ENCODE data around the gene MYCBPAP. TPM values are rescaled to one million over a fixed set of nuclear protein-coding genes. Genes with fewer than 3 reads are reported as not detected.

MYCBPAP gene
- total and polyA plus RNA-seq, 3 donors from 2014 or later: 75.9 to 315 (median 91.7) TPM

- intact Hi-C loops (cut with DNase I; ENCODE audit: low total_unique reads): no loop called here
- no peaks in the 10 kb centered on the region for H3K36me3 ChIP-seq (ENCODE audit: low read depth, missing control alignments)
- no peak overlapping the region for H3K4me3 ChIP-seq
- no peak overlapping the region for H3K27ac ChIP-seq
- 88 to 93% methylated on average over 19 to 28 of the region's 33 CpGs for WGBS, 2 donors
- H3K9me3 ChIP-seq: no peaks in the 10 kb centered on the region
- no peak for DNase-seq
- TF ChIP-seq CTCF (IDR thresholded peaks at IDR 0.05) (no peak), POLR2A (IDR thresholded peaks at IDR 0.05) (no peak)
- H3K27me3 ChIP-seq: no peaks in the 10 kb centered on the region
- no peaks in the 10 kb centered on the region for H3K4me1 ChIP-seq
Measured at GRCh38 chr17:50575581-50576210, 67.5 kb downstream of the MYCBPAP start.

GRCh38 chr17:50576864-50577263, 68.6 kb downstream of the MYCBPAP start:
- no peaks in the 10 kb centered on the region for H3K36me3 ChIP-seq (ENCODE audit: low read depth, missing control alignments)
- no peaks in the 10 kb centered on the region for H3K9me3 ChIP-seq
- intact Hi-C loops (cut with DNase I; ENCODE audit: low total_unique reads): no loop called here
- no peak for DNase-seq
- 89 to 92% methylated on average over 12 to 13 of the region's 13 CpGs for WGBS, 2 donors
- H3K27ac ChIP-seq: no peak overlapping the region
- TF ChIP-seq POLR2A (IDR thresholded peaks at IDR 0.05) (no peak), CTCF (IDR thresholded peaks at IDR 0.05) (no peak)
- no peak overlapping the region for H3K4me3 ChIP-seq
- H3K27me3 ChIP-seq: no peaks in the 10 kb centered on the region
- no peaks in the 10 kb centered on the region for H3K4me1 ChIP-seq

GRCh38 chr17:50577451-50577954, 69.3 kb downstream of the MYCBPAP start:
- Histone ChIP-seq H3K4me3 (no peak overlapping the region), H3K27me3 (no peaks in the 10 kb centered on the region), H3K4me1 (no peaks in the 10 kb centered on the region), H3K27ac (no peak overlapping the region), H3K9me3 (no peaks in the 10 kb centered on the region), H3K36me3 (ENCODE audit: low read depth, missing control alignments) (no peaks in the 10 kb centered on the region)
- intact Hi-C loops (cut with DNase I; ENCODE audit: low total_unique reads): no loop called here
- no peak for DNase-seq
- WGBS, 2 donors: 93 to 94% methylated on average over 12 to 13 of the region's 13 CpGs
- TF ChIP-seq CTCF (IDR thresholded peaks at IDR 0.05) (no peak), POLR2A (IDR thresholded peaks at IDR 0.05) (no peak)

- 87 to 93% methylated on average over 6 to 14 of the region's 16 CpGs for WGBS, 2 donors
- Histone ChIP-seq H3K4me3 (no peak overlapping the region), H3K4me1 (no peaks in the 10 kb centered on the region), H3K36me3 (ENCODE audit: low read depth, missing control alignments) (no peaks in the 10 kb centered on the region), H3K27ac (no peak overlapping the region), H3K27me3 (no peaks in the 10 kb centered on the region), H3K9me3 (no peaks in the 10 kb centered on the region)
- intact Hi-C loops (cut with DNase I; ENCODE audit: low total_unique reads): no loop called here
- TF ChIP-seq POLR2A (IDR thresholded peaks at IDR 0.05): no peak
- no peak for DNase-seq
Measured at GRCh38 chr17:50578173-50578572, 69.9 kb downstream of the MYCBPAP start.

GRCh38 chr17:50579399-50579798, 71.2 kb downstream of the MYCBPAP start:
- no peaks in the 10 kb centered on the region for H3K36me3 ChIP-seq (ENCODE audit: low read depth, missing control alignments)
- H3K27ac ChIP-seq: no peak overlapping the region
- TF ChIP-seq CTCF (IDR thresholded peaks at IDR 0.05) (no peak), POLR2A (IDR thresholded peaks at IDR 0.05) (no peak)
- H3K4me1 ChIP-seq: no peaks in the 10 kb centered on the region
- no peaks in the 10 kb centered on the region for H3K9me3 ChIP-seq
- WGBS, 2 donors: 87 to 100% methylated on average over 4 to 7 of the region's 7 CpGs
- no peak overlapping the region for H3K4me3 ChIP-seq
- H3K27me3 ChIP-seq: no peaks in the 10 kb centered on the region
- DNase-seq: no peak
- intact Hi-C loops (cut with DNase I; ENCODE audit: low total_unique reads): no loop called here

All from testis (tissue), 3 donors.